ENCODE data around the gene HNRNPLL. TPM values are rescaled to one million over a fixed set of nuclear protein-coding genes. Genes with fewer than 3 reads are reported as not detected.
A peak's percentile ranks its signal among the peaks of the same experiment; 100 is the strongest.

Gene HNRNPLL
- total and polyA plus RNA-seq, 2 of the 13 experiments (the other 11 are each of a cell fraction or from before 2014, with no cell fraction given), result 49.4 to 103 TPM

- H3K9me3 ChIP-seq (ENCODE audit: low read length), result no peaks in the 10 kb centered on the region
- ATAC-seq (peak; percentile 10), DNase-seq (ENCODE audit: low spot score) (no peak), FAIRE-seq (no peak)
- no peak overlapping the region for H3K4me3 ChIP-seq (replicated peaks in 1 of 3; ENCODE audit: insufficient read depth in 1 of 3, low read depth in 2 of 3, low read length in 3 of 3)
- BruUV-seq (replicated peaks), result no TSS peak
- intact Hi-C loops (cut with micrococcal nuclease; ENCODE audit: unreplicated experiment) (no loop called here), in situ Hi-C loops (cut with HindIII; ENCODE audit: extremely low pct_ligation_motif_present, low pct_unique_long_range_greater_than_20kb) (no loop called here)
- H3K27ac ChIP-seq (ENCODE audit: extremely low read length, insufficient read depth, low read length), result no peak overlapping the region
- H3K79me2 ChIP-seq (ENCODE audit: insufficient read depth, low read length), result no peaks in the 10 kb centered on the region
- no peaks in the 10 kb centered on the region for H4K20me1 ChIP-seq (ENCODE audit: insufficient read depth, low read length)
- H3K9ac ChIP-seq (ENCODE audit: insufficient read depth, low read depth, low read length), result no peak overlapping the region
- H2AFZ ChIP-seq (ENCODE audit: low read length), result no peak overlapping the region
- no peaks in the 10 kb centered on the region for H3K4me1 ChIP-seq (ENCODE audit: insufficient read depth, low read length)
- no peak overlapping the region for H3K4me2 ChIP-seq (ENCODE audit: low read depth, low read length)
- H3K36me3 ChIP-seq (replicated peaks in 1 of 2; ENCODE audit: control insufficient read depth in 1 of 2, insufficient read depth in 2 of 2, low read length in 2 of 2), result peaks cover 5 to 11% of the 10 kb centered on the region in 2 experiments; a peak in 4 of 5 replicates
- ChIA-PET CTCF (ENCODE audit: low intra/inter-chr PET ratio, low total read pairs) (interaction anchor here (0.7 to 0.8 kb wide), 2 partner anchors 20 to 26 kb away, joined by 3 read pairs; no protein-coding TSS in a partner anchor), POLR2A (no interaction called here)
- WGBS (ENCODE audit: low lambda C conversion rate), result 98% methylated on average over 6 of the region's 6 CpGs
- no peaks in the 10 kb centered on the region for H3K27me3 ChIP-seq (ENCODE audit: control insufficient read depth in 1 of 2, insufficient read depth in 2 of 2, low read length in 2 of 2)
- TF ChIP-seq RNF219 (CRISPR knock-in tag; IDR thresholded peaks at IDR 0.05) (no peak), RBM22 (optimal IDR thresholded peaks at IDR 0.05; ENCODE audit: low read length) (peak; percentile 89)
Measured at GRCh38 chr2:38556006-38556801, 46.5 kb downstream of the HNRNPLL start.

GRCh38 chr2:38554973-38555595, 47.6 kb downstream of the HNRNPLL start:
- Histone ChIP-seq H3K27ac (ENCODE audit: extremely low read length, insufficient read depth, low read length) (no peak overlapping the region), H3K27me3 (ENCODE audit: control insufficient read depth in 1 of 2, insufficient read depth in 2 of 2, low read length in 2 of 2) (no peaks in the 10 kb centered on the region), H2AFZ (ENCODE audit: low read length) (no peak overlapping the region), H3K9ac (ENCODE audit: insufficient read depth, low read depth, low read length) (no peak overlapping the region), H3K36me3 (replicated peaks in 1 of 2; ENCODE audit: control insufficient read depth in 1 of 2, insufficient read depth in 2 of 2, low read length in 2 of 2) (peaks cover 2% of the 10 kb centered on the region in 2 experiments; a peak in 2 of 5 replicates), H3K4me2 (ENCODE audit: low read depth, low read length) (no peak overlapping the region), H3K79me2 (ENCODE audit: insufficient read depth, low read length) (no peaks in the 10 kb centered on the region), H4K20me1 (ENCODE audit: insufficient read depth, low read length) (no peaks in the 10 kb centered on the region), H3K9me3 (ENCODE audit: low read length) (no peaks in the 10 kb centered on the region), H3K4me1 (ENCODE audit: insufficient read depth, low read length) (no peaks in the 10 kb centered on the region), H3K4me3 (replicated peaks in 1 of 3; ENCODE audit: insufficient read depth in 1 of 3, low read depth in 2 of 3, low read length in 3 of 3) (no peak overlapping the region)
- intact Hi-C loops (cut with micrococcal nuclease; ENCODE audit: unreplicated experiment) (no loop called here), in situ Hi-C loops (cut with HindIII; ENCODE audit: extremely low pct_ligation_motif_present, low pct_unique_long_range_greater_than_20kb) (no loop called here)
- DNase-seq (ENCODE audit: low spot score) (peak; percentile 50), FAIRE-seq (no peak), ATAC-seq (peak; percentile 71)
- ChIA-PET POLR2A (interaction anchor here (2.9 kb wide), 1 partner anchor 196 kb away, joined by 9 read pairs; the partner anchor contains the start of gene SRSF7), CTCF (ENCODE audit: low intra/inter-chr PET ratio, low total read pairs) (interaction anchor here (0.6 to 0.8 kb wide), 3 partner anchors 18 to 170 kb away, joined by 3 read pairs; no protein-coding TSS in a partner anchor)
- WGBS (ENCODE audit: low lambda C conversion rate), result 96% methylated on average over 8 of the region's 8 CpGs
- no TSS peak for BruUV-seq (replicated peaks)
- TF ChIP-seq THYN1 (CRISPR knock-in tag; IDR thresholded peaks at IDR 0.05; ENCODE audit: borderline replicate concordance, low read depth), result no peak
- peak; percentile 55; the same call in 1 of the 2 replicates for TF ChIP-seq ZNF615 (CRISPR knock-in tag; IDR thresholded peaks at IDR 0.05; ENCODE audit: borderline replicate concordance)
- TF ChIP-seq CBFB (CRISPR knock-in tag; IDR thresholded peaks at IDR 0.05), result 0 out of 2 replicates have a peak, but pooled peaks have one; percentile 14
- TF ChIP-seq ZNF121 (CRISPR knock-in tag; IDR thresholded peaks at IDR 0.05), result peak; percentile 86
- TF ChIP-seq RBM22 (optimal IDR thresholded peaks at IDR 0.05; ENCODE audit: low read length), result no peak
- no peak for TF ChIP-seq ZNF704 (CRISPR knock-in tag; IDR thresholded peaks at IDR 0.05; ENCODE audit: borderline replicate concordance)
- no peak for TF ChIP-seq ZNF335 (CRISPR knock-in tag; IDR thresholded peaks at IDR 0.05)
- no peak for TF ChIP-seq NFIB (CRISPR knock-in tag; IDR thresholded peaks at IDR 0.05; ENCODE audit: borderline replicate concordance)
- no peak for TF ChIP-seq HDAC2 (CRISPR knock-in tag; IDR thresholded peaks at IDR 0.05)
- peak; percentile 59 for TF ChIP-seq STAG1 (CRISPR knock-in tag; IDR thresholded peaks at IDR 0.05)
- no peak for TF ChIP-seq NR2F1 (CRISPR knock-in tag; IDR thresholded peaks at IDR 0.05)
- no peak for TF ChIP-seq ZNF552 (CRISPR knock-in tag; IDR thresholded peaks at IDR 0.05; ENCODE audit: borderline replicate concordance)
